HepG2 (cell line): ENCODE data around the gene PKP3. TPM values are rescaled to one million over a fixed set of nuclear protein-coding genes. Genes with fewer than 3 reads are reported as not detected.
A peak's percentile ranks its signal among the peaks of the same experiment; 100 is the strongest.

Experiments
- ATF2 ChIP-seq: sonication (generic); formaldehyde crosslinking; IDR thresholded peaks from 2 replicates; pipeline ENCODE4 v1.4.0; 2020; ENCODE audit warnings: missing genetic modification reagents
- BORCS8-MEF2B ChIP-seq: sonication (generic); formaldehyde crosslinking; IDR thresholded peaks from 2 replicates; pipeline ENCODE4 v1.8.0; 2022; ENCODE audit warnings: mild to moderate bottlenecking, missing genetic modification reagents
- FOXK1 ChIP-seq: sonication (generic); formaldehyde crosslinking; IDR thresholded peaks from 2 replicates; pipeline ENCODE4 v1.4.0; 2020; ENCODE audit warnings: low read depth, missing genetic modification reagents, borderline replicate concordance
- HNRNPL ChIP-seq: fragments of 200-400 bp; formaldehyde crosslinking; IDR thresholded peaks from 2 replicates; pipeline ENCODE4 v1.6.1; 2017; ENCODE audit warnings: mild to moderate bottlenecking, low read depth, low read length
- MED13 ChIP-seq: sonication (generic); formaldehyde crosslinking; IDR thresholded peaks from 2 replicates; pipeline ENCODE4 v1.5.0; 2020; ENCODE audit warnings: missing genetic modification reagents
- MED8 ChIP-seq: sonication (generic); formaldehyde crosslinking; IDR thresholded peaks from 2 replicates; pipeline ENCODE4 v1.8.1; 2023; ENCODE audit warnings: mild to moderate bottlenecking, missing genetic modification reagents; ENCODE audit not compliant: insufficient replicate concordance
- MEF2D ChIP-seq: sonication (generic); formaldehyde crosslinking; IDR thresholded peaks from 2 replicates; pipeline ENCODE4 v1.5.1; 2020; ENCODE audit warnings: mild to moderate bottlenecking, missing genetic modification reagents
- NFRKB ChIP-seq: fragments of 450-650 bp; IDR thresholded peaks from 2 replicates; pipeline ENCODE4 v1.6.1; 2017
- NFYB ChIP-seq: sonication (generic); formaldehyde crosslinking; IDR thresholded peaks from 2 replicates; pipeline ENCODE4 v1.4.0; 2020; ENCODE audit warnings: missing genetic modification reagents
- NR2F6 ChIP-seq, 2 experiments: IDR thresholded peaks; 2 replicates each; pipeline ENCODE4 v1.6.1; 2016; ENCODE audit warnings: antibody characterized with exemption in 1 of 2, mild to moderate bottlenecking in 1 of 2
- RBFOX2 ChIP-seq: fragments of 200-400 bp; formaldehyde crosslinking; IDR thresholded peaks from 2 replicates; pipeline ENCODE4 v1.6.1; 2017; ENCODE audit warnings: low read depth, mild to moderate bottlenecking, low read length
- SALL1 ChIP-seq: sonication (generic); formaldehyde crosslinking; IDR thresholded peaks from 2 replicates; pipeline ENCODE4 v1.8.0; 2022; ENCODE audit warnings: mild to moderate bottlenecking, missing genetic modification reagents
- SP2 ChIP-seq: sonication (generic); formaldehyde crosslinking; IDR thresholded peaks from 2 replicates; pipeline ENCODE4 v1.5.1; 2020; ENCODE audit warnings: mild to moderate bottlenecking, missing genetic modification reagents
- TCF7L2 ChIP-seq: IDR thresholded peaks from 2 replicates; pipeline ENCODE4 v1.6.1; 2011; ENCODE audit warnings: mild to moderate bottlenecking, low read depth, low read length, moderate library complexity
- ZBTB7B ChIP-seq: sonication (generic); formaldehyde crosslinking; IDR thresholded peaks from 2 replicates; pipeline ENCODE4 v1.4.0; 2020; ENCODE audit warnings: missing genetic modification reagents
- ZFX ChIP-seq: sonication (generic); formaldehyde crosslinking; IDR thresholded peaks from 2 replicates; pipeline ENCODE4 v1.4.0; 2020; ENCODE audit warnings: mild to moderate bottlenecking, low read depth, missing genetic modification reagents, moderate library complexity
- ZNF263 ChIP-seq: sonication (generic); formaldehyde crosslinking; IDR thresholded peaks from 2 replicates; pipeline ENCODE4 v1.4.0; 2020; ENCODE audit warnings: missing genetic modification reagents
- ZNF484 ChIP-seq: sonication (generic); formaldehyde crosslinking; IDR thresholded peaks from 2 replicates; pipeline ENCODE4 v1.5.1; 2020; ENCODE audit warnings: mild to moderate bottlenecking, low read depth, missing genetic modification reagents, borderline replicate concordance
- ZNF550 ChIP-seq: sonication (generic); formaldehyde crosslinking; IDR thresholded peaks from 2 replicates; pipeline ENCODE4 v1.4.0; 2020; ENCODE audit warnings: mild to moderate bottlenecking, missing genetic modification reagents, borderline replicate concordance
- ZNF737 ChIP-seq: sonication (generic); formaldehyde crosslinking; IDR thresholded peaks from 2 replicates; pipeline ENCODE4 v1.5.0; 2020; ENCODE audit warnings: missing genetic modification reagents, mild to moderate bottlenecking, borderline replicate concordance
- ZNF746 ChIP-seq: sonication (generic); formaldehyde crosslinking; IDR thresholded peaks from 2 replicates; pipeline ENCODE4 v1.8.0; 2022; ENCODE audit warnings: mild to moderate bottlenecking, missing genetic modification reagents
- ZNF839 ChIP-seq: sonication (generic); formaldehyde crosslinking; IDR thresholded peaks from 2 replicates; pipeline ENCODE4 v1.4.0; 2020; ENCODE audit warnings: missing genetic modification reagents, mild to moderate bottlenecking, borderline replicate concordance
- polyA plus RNA-seq, 8 experiments: library from polyadenylated mRNA; depleted of rRNA in 3 of 8; stranded (reverse) in 7 of 8; unstranded in 1 of 8; fragments of >200 nt; fragmentation: Illumina TruSeq in 4 of 8; extraction: Trizol in 4 of 8; gene quantifications; 2 replicates each; pipeline versions ENCODE4 v1.2.1 to v1.2.3, GENCODE V29; 2011 to 2016; ENCODE audit warnings: low read depth in 4 of 8, missing spikeins in 1 of 8, mixed read lengths in 1 of 8; ENCODE audit not compliant: insufficient read depth in 1 of 8
- total RNA-seq, 5 experiments: library from RNA; depleted of rRNA; stranded (reverse); fragments of >200 nt; fragmentation: Illumina TruSeq; extraction: Trizol; gene quantifications; 2 replicates each; pipeline ENCODE4 v1.2.3, GENCODE V29; 2016; ENCODE audit warnings: low read depth in 1 of 5
- TF ChIP-seq, protein P1 (sequence below): sonication (generic); formaldehyde crosslinking; IDR thresholded peaks from 2 replicates; pipeline ENCODE4 v1.5.1; 2020; ENCODE audit warnings: mild to moderate bottlenecking, missing genetic modification reagents, moderate library complexity
- TF ChIP-seq, protein P2 (sequence below): sonication (generic); formaldehyde crosslinking; IDR thresholded peaks from 2 replicates; pipeline ENCODE4 v1.5.1; 2020; ENCODE audit warnings: missing genetic modification reagents, mild to moderate bottlenecking, borderline replicate concordance
- TF ChIP-seq, protein P3 (sequence below): sonication (generic); formaldehyde crosslinking; IDR thresholded peaks from 2 replicates; pipeline ENCODE4 v1.4.0; 2020; ENCODE audit warnings: mild to moderate bottlenecking, low read depth, missing genetic modification reagents

The PKP3 gene
- total and polyA plus RNA-seq, 2 of the 13 experiments (the other 11 are each of a cell fraction or from before 2014, with no cell fraction given) = 18.0 to 28.7 TPM

- TF ChIP-seq ZNF737 (CRISPR knock-in tag) (no peak), MED13 (CRISPR knock-in tag) (no peak), MED8 (CRISPR knock-in tag) (no peak), RBFOX2 (no peak), FOXK1 (CRISPR knock-in tag) (no peak), NR2F6 (IDR thresholded peaks at IDR 0.05) (no peak), NR2F6 (CRISPR knock-in tag; IDR thresholded peaks at IDR 0.05) (no peak), TCF7L2 (no peak), ZNF550 (CRISPR knock-in tag) (0 out of 2 replicates have a peak, but pooled peaks have one; percentile 42), HNRNPL (0 out of 2 replicates have a peak, but pooled peaks have one; percentile 31), ZBTB7B (CRISPR knock-in tag) (0 out of 2 replicates have a peak, but pooled peaks have one; percentile 28), NFYB (CRISPR knock-in tag) (no peak), ZNF746 (CRISPR knock-in tag) (no peak), SALL1 (CRISPR knock-in tag) (0 out of 2 replicates have a peak, but pooled peaks have one; percentile 13), SP2 (no peak), NFRKB (no peak), ZNF484 (CRISPR knock-in tag) (no peak), BORCS8-MEF2B (CRISPR knock-in tag) (no peak), ZNF263 (0 out of 2 replicates have a peak, but pooled peaks have one; percentile 22), MEF2D (no peak), ZNF839 (CRISPR knock-in tag) (no peak), ZFX (CRISPR knock-in tag) (peak; percentile 54), ATF2 (CRISPR knock-in tag) (0 out of 2 replicates have a peak, but pooled peaks have one; percentile 28)
- TF ChIP-seq, protein P1, sequence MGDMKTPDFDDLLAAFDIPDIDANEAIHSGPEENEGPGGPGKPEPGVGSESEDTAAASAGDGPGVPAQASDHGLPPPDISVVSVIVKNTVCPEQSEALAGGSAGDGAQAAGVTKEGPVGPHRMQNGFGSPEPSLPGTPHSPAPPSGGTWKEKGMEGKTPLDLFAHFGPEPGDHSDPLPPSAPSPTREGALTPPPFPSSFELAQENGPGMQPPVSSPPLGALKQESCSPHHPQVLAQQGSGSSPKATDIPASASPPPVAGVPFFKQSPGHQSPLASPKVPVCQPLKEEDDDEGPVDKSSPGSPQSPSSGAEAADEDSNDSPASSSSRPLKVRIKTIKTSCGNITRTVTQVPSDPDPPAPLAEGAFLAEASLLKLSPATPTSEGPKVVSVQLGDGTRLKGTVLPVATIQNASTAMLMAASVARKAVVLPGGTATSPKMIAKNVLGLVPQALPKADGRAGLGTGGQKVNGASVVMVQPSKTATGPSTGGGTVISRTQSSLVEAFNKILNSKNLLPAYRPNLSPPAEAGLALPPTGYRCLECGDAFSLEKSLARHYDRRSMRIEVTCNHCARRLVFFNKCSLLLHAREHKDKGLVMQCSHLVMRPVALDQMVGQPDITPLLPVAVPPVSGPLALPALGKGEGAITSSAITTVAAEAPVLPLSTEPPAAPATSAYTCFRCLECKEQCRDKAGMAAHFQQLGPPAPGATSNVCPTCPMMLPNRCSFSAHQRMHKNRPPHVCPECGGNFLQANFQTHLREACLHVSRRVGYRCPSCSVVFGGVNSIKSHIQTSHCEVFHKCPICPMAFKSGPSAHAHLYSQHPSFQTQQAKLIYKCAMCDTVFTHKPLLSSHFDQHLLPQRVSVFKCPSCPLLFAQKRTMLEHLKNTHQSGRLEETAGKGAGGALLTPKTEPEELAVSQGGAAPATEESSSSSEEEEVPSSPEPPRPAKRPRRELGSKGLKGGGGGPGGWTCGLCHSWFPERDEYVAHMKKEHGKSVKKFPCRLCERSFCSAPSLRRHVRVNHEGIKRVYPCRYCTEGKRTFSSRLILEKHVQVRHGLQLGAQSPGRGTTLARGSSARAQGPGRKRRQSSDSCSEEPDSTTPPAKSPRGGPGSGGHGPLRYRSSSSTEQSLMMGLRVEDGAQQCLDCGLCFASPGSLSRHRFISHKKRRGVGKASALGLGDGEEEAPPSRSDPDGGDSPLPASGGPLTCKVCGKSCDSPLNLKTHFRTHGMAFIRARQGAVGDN (CRISPR knock-in tag) = peak; percentile 73
- TF ChIP-seq, protein P2, sequence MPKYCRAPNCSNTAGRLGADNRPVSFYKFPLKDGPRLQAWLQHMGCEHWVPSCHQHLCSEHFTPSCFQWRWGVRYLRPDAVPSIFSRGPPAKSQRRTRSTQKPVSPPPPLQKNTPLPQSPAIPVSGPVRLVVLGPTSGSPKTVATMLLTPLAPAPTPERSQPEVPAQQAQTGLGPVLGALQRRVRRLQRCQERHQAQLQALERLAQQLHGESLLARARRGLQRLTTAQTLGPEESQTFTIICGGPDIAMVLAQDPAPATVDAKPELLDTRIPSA (CRISPR knock-in tag) = no peak
- TF ChIP-seq, protein P3, sequence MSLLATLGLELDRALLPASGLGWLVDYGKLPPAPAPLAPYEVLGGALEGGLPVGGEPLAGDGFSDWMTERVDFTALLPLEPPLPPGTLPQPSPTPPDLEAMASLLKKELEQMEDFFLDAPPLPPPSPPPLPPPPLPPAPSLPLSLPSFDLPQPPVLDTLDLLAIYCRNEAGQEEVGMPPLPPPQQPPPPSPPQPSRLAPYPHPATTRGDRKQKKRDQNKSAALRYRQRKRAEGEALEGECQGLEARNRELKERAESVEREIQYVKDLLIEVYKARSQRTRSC (CRISPR knock-in tag) = no peak
Observed at GRCh38 chr11:442611-443081, 48.6 kb downstream of the PKP3 start (continued).
